GM18873 (cell line): ENCODE results near the gene CHST8.
"Not testable (repeated sequence)": the region's sequence is repeated elsewhere in the genome, so short reads cannot be mapped to it uniquely, and the experiment has no call there.

Source experiments
- ATAC-seq: cut with Tn5 transposase; IDR thresholded peaks from one replicate; pipeline ENCODE4 v1.9.1; 2021; ENCODE audit warnings: mild to moderate bottlenecking, moderate library complexity, moderate number of reproducible peaks; ENCODE audit not compliant: unreplicated experiment, low FRiP score

Gene CHST8

GRCh38 chr19:33805313-33805712 is 183.6 kb downstream of the CHST8 start:
- no peak for ATAC-seq

- ATAC-seq: no peak
Observed at GRCh38 chr19:33805840-33806433, 184.2 kb downstream of the CHST8 start.

- ATAC-seq: no peak
Observed at GRCh38 chr19:33806434-33806881, 184.7 kb downstream of the CHST8 start.

DNA sequence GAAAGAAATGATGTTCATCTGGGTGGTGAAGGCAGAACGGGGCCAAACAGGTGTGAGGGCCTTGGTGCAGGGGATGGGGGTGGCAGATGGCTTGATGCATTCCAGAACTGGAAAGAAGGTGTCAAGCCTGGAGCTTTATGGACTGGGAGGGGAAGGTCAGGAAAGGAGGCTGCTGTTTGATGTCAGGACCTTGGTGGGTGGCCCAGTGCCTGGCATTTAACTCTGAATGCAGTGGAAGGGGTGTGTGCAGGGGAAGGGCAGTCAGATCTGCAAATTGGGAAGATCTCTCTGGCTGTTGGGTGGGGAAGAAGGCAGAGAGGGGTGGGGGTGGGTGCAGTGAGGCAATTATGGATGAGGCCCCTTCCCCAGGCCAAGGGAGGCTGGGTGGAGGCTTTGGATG is 186.6 kb downstream of the CHST8 start:
- ATAC-seq: no peak

DNA sequence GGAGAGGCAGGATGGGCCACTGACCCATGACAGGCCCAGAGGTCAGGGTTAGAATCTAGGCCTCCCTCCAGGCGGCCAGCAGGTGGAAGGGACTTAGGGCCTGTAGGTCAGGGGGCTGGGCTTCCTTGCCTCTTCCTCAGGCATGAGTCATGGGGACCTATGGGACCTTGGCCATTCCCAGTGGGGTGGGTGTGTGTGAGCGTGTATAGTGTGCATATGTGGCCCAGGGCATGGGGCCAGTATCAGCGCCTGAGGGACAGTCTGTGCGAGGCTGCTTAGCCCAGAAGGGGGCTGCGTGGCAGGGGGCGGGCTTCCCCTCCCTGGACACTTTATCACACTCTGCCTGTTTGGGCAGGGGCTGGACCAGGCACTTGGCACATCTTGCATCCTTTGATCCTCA is 188.2 kb downstream of the CHST8 start:
- no peak for ATAC-seq

DNA sequence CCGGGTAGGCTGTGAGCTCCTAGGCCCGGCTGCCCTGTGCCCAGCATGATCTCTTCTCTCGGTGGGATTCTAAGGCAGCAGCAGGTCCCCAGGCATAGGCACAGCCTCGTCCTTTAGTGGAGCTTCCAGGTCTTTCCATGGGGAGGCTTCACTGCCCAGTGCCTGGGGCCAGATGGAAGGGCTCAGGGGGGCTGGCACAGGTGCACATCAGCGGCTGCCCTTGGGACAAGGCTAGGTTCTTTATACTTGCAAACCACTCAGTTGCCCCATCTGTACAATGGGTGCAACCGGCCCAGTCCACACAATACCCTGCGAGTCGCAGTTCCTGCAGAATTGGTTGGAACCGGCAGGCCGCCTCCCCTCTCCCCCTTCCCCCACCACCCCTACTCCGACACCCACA is 189.1 kb downstream of the CHST8 start:
- ATAC-seq: no peak

DNA sequence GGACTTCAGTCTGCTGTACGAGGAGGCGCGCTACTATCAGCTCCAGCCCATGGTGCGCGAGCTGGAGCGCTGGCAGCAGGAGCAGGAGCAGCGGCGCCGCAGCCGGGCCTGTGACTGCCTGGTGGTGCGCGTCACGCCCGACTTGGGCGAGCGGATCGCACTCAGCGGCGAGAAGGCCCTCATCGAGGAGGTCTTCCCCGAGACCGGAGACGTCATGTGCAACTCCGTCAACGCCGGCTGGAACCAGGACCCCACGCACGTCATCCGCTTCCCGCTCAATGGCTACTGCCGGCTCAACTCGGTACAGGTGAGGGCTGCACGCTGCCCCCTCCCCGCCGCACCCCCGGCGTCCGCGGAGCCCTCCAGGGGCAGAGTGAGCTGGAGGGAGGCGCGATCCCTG is 189.5 kb downstream of the CHST8 start:
- no peak for ATAC-seq

GRCh38 chr19:33811736-33812387 is 190.1 kb downstream of the CHST8 start:
- no peak for ATAC-seq

DNA sequence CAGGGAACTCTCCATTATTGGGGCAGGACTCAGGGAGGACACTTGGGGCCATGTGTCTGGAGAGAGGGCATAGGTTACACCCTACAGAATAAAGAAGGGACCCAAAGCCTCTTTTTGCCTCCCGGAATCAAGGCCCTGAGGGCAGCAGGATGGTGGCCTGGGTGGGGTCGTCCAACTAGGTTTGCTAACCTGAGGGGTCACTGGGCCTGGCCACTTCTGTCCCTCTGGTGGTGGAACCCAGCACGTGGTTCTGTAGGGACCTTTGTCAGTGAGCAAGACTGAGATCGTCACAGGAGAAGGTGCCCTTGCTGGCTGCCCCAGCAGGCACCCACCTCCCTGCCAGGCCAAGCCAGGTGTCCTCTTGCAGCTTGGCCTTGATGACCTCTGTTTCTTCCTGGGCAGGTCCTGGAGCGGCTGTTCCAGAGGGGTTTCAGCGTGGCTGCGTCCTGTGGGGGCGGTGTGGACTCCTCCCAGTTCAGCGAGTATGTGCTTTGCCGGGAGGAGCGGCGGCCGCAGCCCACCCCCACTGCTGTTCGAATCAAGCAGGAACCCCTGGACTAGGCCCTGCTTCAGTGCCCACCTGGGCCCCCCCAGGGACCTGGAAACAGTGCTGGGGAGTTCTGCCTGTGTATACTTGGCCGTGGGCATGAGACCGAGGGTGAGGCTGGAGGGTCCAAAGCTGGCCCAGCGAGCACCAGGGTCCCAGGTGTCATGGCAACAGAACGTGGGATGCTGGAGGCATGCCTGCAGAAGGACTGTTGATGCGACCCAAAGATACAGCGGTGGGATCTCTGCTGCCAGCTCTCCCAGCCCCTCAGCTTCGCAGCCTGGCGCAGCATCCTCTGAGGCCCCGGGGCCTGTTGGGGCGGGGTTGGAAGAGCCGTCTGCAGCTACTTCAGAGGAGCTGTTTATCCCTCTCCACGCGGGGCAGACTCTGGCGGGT is 190.9 kb downstream of the CHST8 start:
- ATAC-seq: no peak

DNA sequence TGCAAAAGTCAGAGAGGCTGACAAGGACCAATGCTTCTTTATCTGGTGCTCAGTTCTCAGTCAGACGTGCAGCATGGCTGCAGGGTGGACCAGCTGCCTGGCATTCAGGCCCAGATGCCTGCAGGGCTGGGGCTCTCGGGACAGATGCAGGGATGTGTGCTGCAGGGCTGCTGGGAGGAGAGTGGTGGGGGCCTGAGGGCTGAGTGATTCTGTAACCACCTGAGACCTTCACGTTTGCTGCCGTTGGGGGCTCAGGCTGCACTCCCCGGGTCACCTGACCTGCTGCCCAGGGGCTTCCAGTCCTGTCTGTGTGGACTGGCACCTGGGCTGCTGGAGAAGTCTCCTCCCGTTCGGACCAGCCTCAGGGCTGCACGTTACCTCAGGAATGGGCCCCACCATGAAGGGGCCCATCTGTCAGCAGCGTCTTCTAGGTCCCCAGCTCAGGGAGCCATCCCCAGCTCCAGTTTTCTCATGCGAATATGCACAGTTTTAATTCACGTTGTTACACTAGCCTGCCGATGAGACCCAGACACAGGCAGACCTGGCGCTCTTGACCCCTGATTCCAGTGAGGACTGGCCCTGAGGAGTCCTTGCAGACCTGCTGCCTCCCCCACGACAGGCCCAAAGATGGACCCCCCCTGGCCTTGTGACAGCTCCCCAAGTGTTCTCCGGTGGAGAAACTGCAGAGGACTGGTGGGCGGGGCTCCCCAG is 191.8 kb downstream of the CHST8 start:
- no peak for ATAC-seq

DNA sequence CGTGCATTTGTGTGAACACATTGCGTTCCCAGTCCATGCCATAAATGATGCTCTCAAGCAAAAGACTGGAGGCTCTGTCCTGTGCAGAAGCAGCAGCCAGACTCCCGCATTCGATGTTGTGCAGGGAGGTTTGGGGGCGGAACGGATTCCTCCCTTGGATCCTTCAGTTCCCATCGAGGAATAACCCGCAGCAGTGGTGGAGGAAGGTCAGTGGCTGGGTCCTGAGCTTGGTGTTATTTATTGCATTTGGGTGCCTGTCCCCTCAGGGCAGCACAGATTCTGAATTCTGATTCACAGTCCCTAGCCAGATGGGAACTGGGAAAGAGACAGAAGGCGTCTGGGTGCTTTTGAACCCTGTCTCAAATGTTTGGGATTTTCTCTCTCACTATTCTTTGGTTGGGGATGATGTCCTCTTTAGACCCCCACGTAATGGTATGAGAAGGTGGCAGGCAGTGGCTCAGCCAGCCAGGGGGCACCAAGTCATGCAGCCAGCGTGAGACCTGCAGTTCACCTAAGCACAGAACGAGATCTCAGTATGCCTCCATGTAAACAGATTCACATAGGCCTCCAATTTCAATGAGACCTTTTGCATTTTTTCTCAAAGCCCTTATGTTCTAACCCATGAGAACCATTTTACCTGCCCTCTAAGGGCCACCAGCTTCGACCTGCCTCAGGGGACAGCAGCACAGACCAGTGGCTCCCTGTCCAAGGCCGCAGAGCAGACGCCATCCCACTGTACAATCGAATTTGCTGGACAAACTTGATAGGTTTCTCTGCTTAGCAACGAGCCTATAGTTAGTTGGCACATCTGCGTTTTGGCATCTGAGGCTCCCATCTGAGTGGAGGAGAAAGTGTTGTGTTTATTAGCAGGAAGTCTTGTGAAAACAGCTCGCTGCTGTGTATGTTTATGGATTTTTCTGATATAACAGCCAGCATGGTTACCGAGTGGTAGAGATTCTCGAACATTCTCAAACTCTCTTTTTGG is 192.7 kb downstream of the CHST8 start:
- no peak for ATAC-seq

DNA sequence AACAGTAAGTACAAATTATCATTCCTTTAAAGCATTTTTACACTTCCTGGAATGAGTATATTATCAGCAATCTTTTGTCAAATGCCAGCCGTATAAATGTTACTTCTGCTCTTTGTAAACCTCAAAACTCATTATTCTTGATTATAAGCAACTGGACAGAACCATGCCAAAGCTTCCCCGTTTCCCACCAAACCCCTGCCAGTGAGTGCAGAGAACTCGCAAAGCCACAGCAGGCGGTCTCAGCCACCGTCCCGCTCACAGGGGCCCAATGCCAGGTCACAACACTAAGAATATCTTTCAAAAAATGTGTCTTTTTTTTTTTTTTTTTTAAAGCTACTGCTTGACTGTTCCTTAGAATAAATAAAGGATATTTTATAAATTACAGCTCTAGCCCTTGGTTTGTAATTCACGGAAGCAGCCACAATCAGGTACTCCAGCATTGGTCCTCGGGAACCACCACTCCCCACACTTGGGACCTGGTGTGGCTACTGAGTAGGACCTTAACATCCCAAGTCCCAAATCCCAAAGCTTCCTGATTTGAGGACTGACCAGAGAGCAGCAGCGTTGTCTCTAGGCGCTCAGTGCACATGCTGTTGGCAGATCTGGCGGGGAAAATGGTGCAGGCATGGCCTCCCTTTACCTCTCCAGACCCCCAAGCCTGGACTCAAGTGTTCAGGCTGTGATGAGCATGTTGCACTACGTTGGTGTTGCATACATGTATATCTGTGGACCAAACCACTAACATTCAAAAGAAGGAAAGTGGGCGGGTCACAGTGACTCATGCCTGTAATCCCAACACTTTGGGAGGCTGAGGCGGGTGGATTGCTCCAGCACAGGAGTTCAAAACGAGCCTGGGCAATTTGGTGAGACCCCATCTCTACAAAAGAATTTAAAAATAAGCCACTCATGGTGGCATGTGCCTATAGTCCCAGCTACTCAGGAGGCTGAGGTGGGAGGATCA is 193.9 kb downstream of the CHST8 start:
- no peak for ATAC-seq

- ATAC-seq: no peak
Observed at GRCh38 chr19:33818411-33818810, 196.7 kb downstream of the CHST8 start.

- ATAC-seq: not testable (repeated sequence)
Observed at GRCh38 chr19:33819078-33819477, 197.3 kb downstream of the CHST8 start.

- no peak for ATAC-seq
Observed at GRCh38 chr19:33819506-33819879, 197.7 kb downstream of the CHST8 start.

DNA sequence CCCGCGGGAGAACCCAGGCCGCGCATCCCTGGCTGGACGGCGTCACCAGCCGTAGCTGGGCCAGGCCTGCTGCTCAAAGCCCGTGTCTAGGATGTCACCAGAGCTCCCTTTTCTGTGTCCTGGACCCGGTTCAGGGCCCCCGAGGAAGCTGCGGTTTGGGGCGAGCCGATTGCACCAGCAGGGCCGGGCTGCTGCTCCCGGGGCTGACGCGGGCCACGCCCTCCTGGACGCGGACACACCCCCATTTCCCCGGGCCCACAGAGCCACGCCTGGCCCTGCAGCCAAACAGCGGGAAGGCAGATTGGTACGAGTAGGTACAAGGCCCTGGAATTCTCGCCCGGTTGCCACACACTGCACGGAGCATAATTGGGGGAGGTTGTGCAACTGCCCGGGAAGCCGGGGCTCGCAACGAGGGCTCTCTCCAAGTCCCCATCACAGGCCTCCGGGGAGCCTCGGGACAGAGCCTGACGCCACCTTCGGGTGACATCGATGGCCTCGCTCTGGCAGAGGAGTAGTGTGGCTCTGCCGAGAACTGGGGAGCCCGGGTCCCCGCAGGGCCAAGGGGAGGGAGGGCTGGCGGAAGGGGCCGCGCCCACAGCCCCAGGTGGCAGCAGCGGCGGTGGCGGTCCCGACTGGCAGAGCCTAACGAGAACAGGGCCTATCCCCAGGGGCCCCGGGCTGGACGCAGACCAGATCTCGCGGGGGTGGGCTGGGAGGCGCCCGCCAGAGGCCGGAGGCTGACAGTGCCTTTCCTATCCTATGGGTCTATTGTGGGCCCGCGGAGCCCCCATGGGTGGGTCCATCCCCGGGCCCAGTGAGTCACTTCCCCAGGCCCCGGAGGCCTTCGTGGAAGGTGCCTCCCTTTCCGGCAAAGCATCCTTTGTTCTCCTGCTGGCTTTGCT is 198.4 kb downstream of the CHST8 start:
- ATAC-seq: no peak

DNA sequence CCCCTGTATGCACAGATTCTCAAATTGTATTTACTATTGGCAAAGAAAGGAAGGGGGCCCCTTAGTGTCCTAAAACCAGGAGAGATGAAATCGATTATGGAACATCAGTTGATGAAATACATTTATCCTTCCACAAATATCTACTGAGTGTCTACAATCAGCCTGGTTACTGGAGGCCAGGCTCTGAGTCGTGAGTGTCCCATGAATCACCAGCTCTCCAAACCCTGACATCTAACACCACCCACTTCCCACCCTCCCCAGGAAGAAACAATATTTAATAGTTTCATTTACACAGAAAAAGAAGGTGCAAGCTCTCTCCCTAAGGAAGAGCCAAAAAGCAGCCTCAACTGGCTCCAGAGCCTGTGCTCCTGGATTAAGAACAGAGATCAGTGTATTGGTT is 200.1 kb downstream of the CHST8 start:
- no peak for ATAC-seq
